ENCODE results near the gene LHPP.

The LHPP gene

DNA sequence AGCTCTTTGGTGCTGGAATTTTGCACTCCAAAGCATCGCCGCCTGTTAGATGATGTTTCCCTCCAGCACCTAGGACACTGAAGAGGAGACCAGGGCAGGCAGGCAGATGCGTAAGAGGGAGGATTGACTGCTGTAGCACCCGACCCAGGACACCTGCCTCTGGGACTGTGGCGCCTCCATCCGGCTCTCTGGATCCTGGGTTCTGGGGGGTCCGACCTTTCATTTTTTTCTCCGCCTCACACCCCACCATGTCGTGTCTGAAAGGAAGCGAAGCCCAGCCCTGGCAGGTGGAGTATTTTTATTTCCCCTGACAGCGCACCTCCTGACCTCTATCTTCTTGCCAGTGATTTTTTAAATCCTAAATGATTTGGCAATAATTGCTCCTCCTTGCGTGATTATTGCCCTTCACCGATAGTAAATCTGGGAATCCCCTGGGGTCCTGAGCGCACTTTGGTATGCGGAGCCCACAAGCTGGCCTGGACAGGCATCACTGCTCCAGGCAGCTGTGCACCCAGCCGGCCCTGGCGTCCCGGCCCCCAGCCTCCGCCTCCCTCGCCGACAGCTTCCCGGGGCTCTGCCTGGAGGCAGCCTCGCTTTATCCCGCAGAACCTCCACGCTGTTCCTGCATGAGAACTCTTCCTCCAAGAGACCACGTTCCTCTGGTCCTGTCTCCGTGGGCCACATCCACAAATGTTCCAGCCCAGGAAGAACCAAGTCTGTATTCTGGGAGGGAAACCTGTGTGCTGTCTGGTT lies 48.4 kb downstream of the LHPP start:
- TF ChIP-seq, protein P1, sequence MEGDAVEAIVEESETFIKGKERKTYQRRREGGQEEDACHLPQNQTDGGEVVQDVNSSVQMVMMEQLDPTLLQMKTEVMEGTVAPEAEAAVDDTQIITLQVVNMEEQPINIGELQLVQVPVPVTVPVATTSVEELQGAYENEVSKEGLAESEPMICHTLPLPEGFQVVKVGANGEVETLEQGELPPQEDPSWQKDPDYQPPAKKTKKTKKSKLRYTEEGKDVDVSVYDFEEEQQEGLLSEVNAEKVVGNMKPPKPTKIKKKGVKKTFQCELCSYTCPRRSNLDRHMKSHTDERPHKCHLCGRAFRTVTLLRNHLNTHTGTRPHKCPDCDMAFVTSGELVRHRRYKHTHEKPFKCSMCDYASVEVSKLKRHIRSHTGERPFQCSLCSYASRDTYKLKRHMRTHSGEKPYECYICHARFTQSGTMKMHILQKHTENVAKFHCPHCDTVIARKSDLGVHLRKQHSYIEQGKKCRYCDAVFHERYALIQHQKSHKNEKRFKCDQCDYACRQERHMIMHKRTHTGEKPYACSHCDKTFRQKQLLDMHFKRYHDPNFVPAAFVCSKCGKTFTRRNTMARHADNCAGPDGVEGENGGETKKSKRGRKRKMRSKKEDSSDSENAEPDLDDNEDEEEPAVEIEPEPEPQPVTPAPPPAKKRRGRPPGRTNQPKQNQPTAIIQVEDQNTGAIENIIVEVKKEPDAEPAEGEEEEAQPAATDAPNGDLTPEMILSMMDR (conservative IDR thresholded peaks at IDR 0.05; ENCODE audit: low read length), result no peak
- DNase-seq (ENCODE audit: low read depth), result no peak
- H3K4me3 ChIP-seq (ENCODE audit: low read length), result no peak overlapping the region

DNA sequence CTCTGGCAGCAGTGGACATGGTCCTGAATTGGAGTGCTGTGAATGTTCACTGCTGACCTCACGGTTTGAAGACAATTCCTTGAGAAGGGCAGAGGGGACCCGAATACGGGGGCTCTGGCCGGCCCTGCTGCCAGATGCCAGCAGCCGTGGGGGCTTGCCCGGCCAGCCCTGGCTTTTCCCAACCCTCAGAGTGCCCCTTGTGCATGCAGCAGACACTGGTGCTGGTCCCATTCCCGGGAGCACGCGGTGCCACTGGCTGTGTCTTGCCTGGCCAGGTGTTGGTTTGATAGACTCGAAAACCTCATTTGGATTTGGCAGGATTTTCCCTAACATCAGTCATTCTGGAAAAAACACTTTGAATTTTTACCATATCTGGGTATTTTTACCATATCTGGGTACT lies 49.1 kb downstream of the LHPP start:
- no peak for DNase-seq (ENCODE audit: low read depth)
- TF ChIP-seq, protein P1 (conservative IDR thresholded peaks at IDR 0.05; ENCODE audit: low read length), result no peak
- H3K4me3 ChIP-seq (ENCODE audit: low read length), result no peak overlapping the region

DNA sequence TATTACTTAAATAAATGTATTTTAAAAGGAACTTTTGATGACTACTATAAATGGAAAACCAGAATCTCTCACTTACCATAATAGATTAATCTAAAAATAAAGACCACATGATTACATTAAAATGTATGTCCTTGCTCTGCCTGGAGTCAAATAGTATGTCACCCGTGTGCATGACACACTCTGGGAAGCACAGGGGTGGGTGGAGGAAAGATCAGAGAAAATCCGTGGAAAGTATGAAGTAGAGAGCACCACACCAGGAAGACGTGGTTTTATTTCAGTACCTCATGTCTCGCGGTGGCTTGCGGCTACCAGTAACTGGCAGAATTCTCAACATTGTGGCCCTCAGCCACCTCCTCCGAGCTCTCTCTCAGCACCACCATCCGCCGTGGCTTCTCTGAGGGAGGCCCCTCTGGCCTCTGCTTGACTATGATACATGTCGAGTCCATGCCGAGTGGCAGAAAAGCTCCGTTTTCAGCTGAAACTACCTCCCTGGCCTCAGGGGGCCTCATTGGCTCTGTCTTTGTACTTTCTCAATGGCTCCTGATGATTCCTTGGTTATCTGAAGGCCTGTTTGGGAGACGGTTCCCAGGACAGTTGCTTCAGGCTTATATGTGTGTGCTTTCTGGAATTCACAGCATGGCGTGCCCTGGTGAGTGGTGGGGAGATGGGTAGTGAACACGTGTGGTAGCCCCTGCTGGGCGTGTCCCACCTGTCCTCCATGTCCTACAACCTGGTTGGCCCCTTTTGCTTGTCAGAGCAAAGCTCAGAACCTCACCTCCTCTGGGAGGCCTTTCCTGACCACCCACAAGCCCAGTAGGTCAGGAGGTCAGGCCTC lies 49.8 kb downstream of the LHPP start:
- no peak for DNase-seq (ENCODE audit: low read depth)
- TF ChIP-seq, protein P1 (conservative IDR thresholded peaks at IDR 0.05; ENCODE audit: low read length), result no peak
- no peak overlapping the region for H3K4me3 ChIP-seq (ENCODE audit: low read length)

DNA sequence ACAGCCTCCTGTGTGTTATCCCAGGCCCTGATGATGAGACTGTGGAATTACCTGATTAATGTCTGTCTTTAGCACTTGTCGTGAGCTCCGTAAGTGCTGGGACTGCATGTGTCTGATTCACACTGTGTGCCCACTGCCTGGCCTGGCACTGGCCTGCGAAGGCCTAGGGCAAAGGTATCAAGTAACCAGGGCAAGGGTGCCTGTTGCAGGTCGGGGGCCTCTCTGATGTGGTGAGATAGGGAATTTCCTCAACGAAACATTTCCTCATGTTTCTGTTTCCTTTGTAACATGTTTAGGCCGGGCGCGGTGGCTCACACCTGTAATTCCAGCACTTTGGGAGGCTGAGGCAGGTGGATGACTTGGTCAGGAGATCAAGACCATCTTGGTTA lies 50.4 kb downstream of the LHPP start:
- H3K4me3 ChIP-seq (ENCODE audit: low read length), result no peak overlapping the region
- DNase-seq (ENCODE audit: low read depth), result no peak
- TF ChIP-seq, protein P1 (conservative IDR thresholded peaks at IDR 0.05; ENCODE audit: low read length), result no peak

DNA sequence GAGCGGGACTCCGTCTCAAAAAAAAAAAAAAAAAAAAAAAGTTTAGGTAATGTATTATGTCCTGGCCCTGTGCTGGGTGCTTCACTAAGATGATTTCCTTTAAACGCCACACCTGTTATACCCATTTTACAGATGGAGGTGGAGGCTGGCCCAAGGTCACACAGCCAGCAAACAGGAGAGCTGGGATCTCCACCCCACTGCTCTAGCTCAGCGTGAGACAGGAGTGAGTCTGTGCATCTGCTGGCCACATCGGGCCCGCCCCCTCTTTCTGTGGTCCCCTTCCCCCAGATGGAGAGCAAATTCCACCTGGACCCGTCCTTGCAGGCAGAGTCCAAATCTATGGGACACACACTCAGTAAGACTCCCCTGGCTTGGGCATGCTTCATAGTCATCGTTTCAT lies 51.0 kb downstream of the LHPP start:
- DNase-seq (ENCODE audit: low read depth), result no peak
- TF ChIP-seq, protein P1 (conservative IDR thresholded peaks at IDR 0.05; ENCODE audit: low read length), result no peak
- H3K4me3 ChIP-seq (ENCODE audit: low read length), result no peak overlapping the region

DNA sequence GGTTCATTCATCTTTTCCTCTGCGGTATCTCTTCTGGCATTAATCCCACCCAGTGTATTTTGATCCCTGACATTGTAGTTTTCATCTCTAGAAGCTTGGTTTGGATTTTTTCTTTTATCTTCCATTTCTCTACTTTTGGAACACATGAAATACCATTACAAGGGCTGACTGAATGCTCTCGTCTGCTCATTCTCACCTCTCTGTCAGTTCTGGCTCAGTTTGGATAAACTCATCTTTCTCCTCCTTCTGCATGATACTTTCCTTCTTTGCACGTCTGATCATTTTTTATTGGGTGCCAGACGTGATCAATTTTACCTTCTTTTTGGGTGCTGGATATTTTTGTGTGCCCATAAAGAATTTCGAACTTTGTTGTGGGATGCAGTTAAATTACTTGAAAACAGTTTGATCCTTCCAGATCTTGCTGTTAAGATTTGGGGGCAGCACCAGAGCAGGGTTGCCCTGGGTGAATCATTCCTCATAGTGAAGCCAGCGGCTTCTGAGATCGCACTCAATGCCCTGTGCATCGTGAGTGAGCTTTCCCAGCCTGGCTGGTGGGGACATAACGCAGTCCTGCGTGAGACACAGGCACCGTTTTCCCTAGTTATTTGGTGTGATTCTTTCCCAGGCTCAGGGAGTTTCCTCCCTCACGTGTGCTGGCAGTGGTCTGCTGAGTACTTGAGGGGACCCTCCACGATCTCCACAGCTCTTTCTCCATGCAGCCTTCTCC lies 53.8 kb downstream of the LHPP start:
- no peak for DNase-seq (ENCODE audit: low read depth)
- H3K4me3 ChIP-seq (ENCODE audit: low read length), result no peak overlapping the region
- TF ChIP-seq, protein P1 (conservative IDR thresholded peaks at IDR 0.05; ENCODE audit: low read length), result no peak

Measured in AG10803 (cell line).